ENCODE measurements around the gene TMEM255A.

The TMEM255A gene

DNA sequence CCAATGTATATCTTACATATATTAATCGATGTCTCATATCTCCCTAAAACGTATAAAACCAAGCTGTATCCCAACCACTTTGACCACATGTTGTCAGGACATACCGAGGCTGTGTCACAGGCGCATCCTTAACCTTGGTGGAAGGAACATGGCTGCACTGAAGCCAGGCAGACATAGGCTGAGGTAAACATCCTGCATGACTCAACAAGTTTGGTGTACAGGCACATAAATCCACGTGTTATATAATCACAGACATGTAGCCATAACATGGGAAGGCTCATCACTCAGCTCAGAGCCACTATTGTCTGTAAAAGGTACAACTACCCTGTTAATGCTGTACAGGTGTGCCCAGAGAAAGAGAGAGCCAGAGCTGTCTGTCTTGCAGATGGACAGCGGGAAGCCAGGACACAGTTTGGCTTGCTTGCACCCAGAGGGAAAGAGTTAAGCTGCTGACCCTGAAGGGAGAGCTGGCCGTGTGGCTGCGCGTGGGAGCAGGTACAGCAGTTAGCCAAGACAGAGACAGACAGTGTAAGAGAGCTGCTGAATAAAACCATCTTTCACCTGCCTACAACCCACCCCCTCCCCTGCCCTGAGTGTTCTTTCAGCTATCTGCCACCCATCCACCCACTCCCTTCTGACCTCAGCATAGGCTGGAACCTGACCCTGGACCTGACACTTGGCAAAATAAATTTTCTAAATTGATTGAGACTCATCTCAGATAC is 82.9 kb downstream of the TMEM255A start:
- ChIA-PET CTCF (interaction anchor here (1.1 to 7.3 kb wide), 3 partner anchors 15 to 82 kb away, joined by 3 to 52 read pairs (median 3); no protein-coding TSS in a partner anchor), POLR2A (no interaction called here)
- DNase-seq (ENCODE audit: extremely low spot score), result no peak
- TF ChIP-seq, protein P1, sequence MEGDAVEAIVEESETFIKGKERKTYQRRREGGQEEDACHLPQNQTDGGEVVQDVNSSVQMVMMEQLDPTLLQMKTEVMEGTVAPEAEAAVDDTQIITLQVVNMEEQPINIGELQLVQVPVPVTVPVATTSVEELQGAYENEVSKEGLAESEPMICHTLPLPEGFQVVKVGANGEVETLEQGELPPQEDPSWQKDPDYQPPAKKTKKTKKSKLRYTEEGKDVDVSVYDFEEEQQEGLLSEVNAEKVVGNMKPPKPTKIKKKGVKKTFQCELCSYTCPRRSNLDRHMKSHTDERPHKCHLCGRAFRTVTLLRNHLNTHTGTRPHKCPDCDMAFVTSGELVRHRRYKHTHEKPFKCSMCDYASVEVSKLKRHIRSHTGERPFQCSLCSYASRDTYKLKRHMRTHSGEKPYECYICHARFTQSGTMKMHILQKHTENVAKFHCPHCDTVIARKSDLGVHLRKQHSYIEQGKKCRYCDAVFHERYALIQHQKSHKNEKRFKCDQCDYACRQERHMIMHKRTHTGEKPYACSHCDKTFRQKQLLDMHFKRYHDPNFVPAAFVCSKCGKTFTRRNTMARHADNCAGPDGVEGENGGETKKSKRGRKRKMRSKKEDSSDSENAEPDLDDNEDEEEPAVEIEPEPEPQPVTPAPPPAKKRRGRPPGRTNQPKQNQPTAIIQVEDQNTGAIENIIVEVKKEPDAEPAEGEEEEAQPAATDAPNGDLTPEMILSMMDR (IDR thresholded peaks at IDR 0.05; ENCODE audit: control extremely low read depth, extremely low read depth, low read depth, missing control alignments), result no peak

DNA sequence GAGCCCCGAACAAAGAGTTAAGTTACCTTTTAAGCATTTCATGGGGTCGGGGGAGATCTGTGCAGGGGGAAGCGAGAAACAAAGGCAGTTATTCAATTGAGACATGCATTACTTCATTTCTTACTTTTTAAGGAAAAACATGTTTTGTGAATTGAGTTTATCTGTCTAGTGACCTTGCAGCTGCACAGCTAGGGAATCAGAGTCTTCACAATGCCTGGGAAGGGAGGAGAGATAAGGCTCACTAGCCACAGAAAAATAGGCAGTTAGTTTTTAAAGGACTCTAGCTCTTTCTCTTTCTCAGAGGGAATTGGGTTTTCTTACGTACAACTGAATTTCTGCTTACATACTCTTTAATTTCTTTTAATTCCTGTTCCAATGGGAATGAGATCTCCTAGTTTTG is 86.9 kb downstream of the TMEM255A start:
- TF ChIP-seq, protein P1 (IDR thresholded peaks at IDR 0.05; ENCODE audit: control extremely low read depth, extremely low read depth, low read depth, missing control alignments), result no peak
- CTCF ChIA-PET, result interaction anchor here (7.3 kb wide), 1 partner anchor 11 kb away, joined by 52 read pairs; no protein-coding TSS in a partner anchor
- no peak for DNase-seq (ENCODE audit: extremely low spot score)
- POLR2A ChIA-PET, result no interaction called here

DNA sequence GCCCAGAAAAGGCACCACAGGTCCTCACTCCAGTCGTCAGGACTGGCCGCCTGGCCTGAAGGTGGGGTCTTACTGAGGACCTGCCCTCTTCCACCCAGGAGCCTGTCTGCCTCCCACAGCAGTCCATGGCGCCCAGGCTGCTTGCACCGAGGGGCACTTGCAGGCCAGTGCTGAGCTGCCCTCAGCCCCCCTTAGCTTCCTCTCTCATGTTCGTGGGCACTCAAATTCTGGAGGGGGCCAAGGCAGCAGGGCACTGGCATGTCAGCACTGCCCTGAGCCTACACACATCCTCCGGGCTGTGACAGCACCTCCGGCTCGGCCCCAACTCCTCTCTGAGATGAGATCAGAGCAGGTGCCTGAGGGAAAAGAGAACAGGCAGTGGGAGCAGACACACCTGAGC is 87.9 kb downstream of the TMEM255A start:
- ChIA-PET CTCF (interaction anchor here (2.2 kb wide), 1 partner anchor 10 kb away, joined by 17 read pairs; no protein-coding TSS in a partner anchor), POLR2A (interaction anchor here (0.6 kb wide), 1 partner anchor 439 kb away, joined by 5 read pairs; no protein-coding TSS in a partner anchor)
- no peak for DNase-seq (ENCODE audit: extremely low spot score)
- TF ChIP-seq, protein P1 (IDR thresholded peaks at IDR 0.05; ENCODE audit: control extremely low read depth, extremely low read depth, low read depth, missing control alignments), result no peak

DNA sequence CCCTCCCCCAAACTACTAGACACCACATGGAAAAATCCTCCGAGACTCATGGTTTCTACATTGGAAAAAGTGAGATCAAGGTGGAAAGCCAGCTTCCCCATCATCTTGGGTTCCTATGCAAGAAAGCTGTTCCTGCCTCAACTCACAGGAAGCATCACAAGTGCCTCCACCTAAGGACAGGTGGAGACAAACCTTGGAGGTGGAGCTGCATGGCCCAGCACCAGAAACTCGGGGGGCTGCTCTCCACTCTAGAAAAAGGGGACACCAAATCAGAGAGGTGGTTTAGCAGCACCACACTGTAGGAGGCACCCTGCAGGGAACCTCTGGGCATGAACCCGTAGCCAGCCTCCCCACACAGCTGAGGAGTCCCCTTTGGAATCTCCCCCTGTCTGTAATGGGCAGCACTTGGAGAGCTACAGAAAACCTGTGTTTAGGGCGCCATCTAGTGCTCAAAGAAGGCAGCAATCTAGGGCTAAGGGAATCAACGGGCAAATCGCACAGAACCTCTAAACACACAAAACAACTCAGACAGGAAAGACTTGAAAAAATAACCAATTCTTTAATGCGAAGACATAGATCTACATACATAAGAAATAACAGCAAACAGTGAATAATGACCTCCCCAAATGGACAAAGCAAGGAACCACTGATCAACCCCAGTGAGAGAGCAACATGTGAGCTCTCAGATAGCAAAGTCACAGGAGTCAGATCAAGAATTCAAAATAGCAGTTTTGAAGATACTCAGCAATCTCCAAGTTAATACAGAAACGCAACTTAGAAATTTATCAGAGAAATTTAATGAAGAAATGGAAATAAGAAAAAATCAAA is 97.6 kb downstream of the TMEM255A start:
- CTCF ChIA-PET, result interaction anchor here (0.6 to 4.3 kb wide), 26 partner anchors 9 to 1209 kb away, joined by 3 to 52 read pairs (median 4); no protein-coding TSS in a partner anchor
- POLR2A ChIA-PET, result no interaction called here
- DNase-seq (ENCODE audit: extremely low spot score), result peak; percentile 57
- TF ChIP-seq, protein P1 (IDR thresholded peaks at IDR 0.05; ENCODE audit: control extremely low read depth, extremely low read depth, low read depth, missing control alignments), result peak; percentile 58
